RWPE2 (cell line): ENCODE data around the gene PIK3R6.

Experiments used
- ATAC-seq: fragments of 200-7000 bp; cut with Tn5 transposase; 3 replicates; pipeline ENCODE4 v1.9.1; 2021; ENCODE audit warnings: low read depth
- DNase-seq: peaks from one replicate; pipeline ENCODE4 v3.0.0-alpha.2; 2020; ENCODE audit warnings: low spot score
- H3K27ac ChIP-seq: fragments of 450-650 bp; 2 replicates; pipeline ENCODE4 v1.5.1; 2017; ENCODE audit warnings: mild to moderate bottlenecking; ENCODE audit not compliant: poor library complexity, severe bottlenecking
- H3K27me3 ChIP-seq: fragments of 250-450 bp; sonication (Bioruptor Pico); 2 replicates; pipeline ENCODE4 v1.5.1; 2021; ENCODE audit warnings: mild to moderate bottlenecking, moderate library complexity; ENCODE audit not compliant: insufficient read depth, poor library complexity, severe bottlenecking
- H3K36me3 ChIP-seq: fragments of 250-450 bp; sonication (Bioruptor Pico); 2 replicates; pipeline ENCODE4 v1.5.1; 2020; ENCODE audit warnings: low read depth, mild to moderate bottlenecking, moderate library complexity
- H3K4me1 ChIP-seq: fragments of 250-450 bp; sonication (Bioruptor Pico); 2 replicates; pipeline ENCODE4 v1.5.1; 2021; ENCODE audit warnings: mild to moderate bottlenecking, moderate library complexity; ENCODE audit not compliant: insufficient read depth, poor library complexity, severe bottlenecking
- H3K4me3 ChIP-seq: fragments of 250-450 bp; sonication (Bioruptor Pico); 2 replicates; pipeline ENCODE4 v1.5.1; 2021; ENCODE audit warnings: mild to moderate bottlenecking, moderate library complexity; ENCODE audit not compliant: severe bottlenecking
- H3K9me3 ChIP-seq: fragments of 250-450 bp; sonication (Bioruptor Pico); 2 replicates; pipeline ENCODE4 v1.5.1; 2021; ENCODE audit warnings: mild to moderate bottlenecking, moderate library complexity; ENCODE audit not compliant: severe bottlenecking
- CTCF ChIP-seq: fragments of 450-650 bp; IDR thresholded peaks from one replicate; pipeline ENCODE4 v1.5.1; 2017; ENCODE audit warnings: mild to moderate bottlenecking, moderate library complexity; ENCODE audit not compliant: poor library complexity, severe bottlenecking

Gene PIK3R6, protein sequence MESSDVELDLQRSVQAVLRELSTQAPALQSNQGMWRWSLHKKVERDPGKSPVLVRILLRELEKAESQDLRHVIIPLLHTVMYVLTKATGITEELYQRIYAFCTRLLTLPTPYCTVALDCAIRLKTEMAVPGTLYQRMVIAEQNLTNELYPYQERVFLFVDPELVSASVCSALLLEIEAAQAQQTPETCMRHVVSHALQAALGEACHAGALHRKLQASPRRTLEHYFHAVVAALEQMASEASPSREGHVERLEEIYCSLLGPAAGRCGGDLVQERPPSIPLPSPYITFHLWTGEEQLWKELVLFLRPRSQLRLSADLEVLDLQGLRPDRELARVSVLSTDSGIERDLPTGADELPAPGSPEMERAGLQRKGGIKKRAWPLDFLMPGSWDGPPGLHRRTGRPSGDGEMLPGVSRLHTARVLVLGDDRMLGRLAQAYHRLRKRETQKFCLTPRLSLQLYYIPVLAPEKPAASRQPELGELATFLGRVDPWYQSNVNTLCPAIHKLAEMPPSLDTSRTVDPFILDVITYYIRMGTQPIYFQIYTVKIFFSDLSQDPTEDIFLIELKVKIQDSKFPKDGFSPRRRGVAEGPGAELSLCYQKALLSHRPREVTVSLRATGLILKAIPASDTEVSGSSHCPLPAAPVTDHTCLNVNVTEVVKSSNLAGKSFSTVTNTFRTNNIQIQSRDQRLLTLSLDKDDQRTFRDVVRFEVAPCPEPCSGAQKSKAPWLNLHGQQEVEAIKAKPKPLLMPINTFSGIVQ

GRCh38 chr17:8867361-8867981 lies at the start of gene PIK3R6:
TSS of gene PIK3R6 (minus strand) at chr17:8867674. CDS start at chr17:8849794, 17,880 bp downstream.
- H3K27me3 ChIP-seq: no peaks in the 10 kb centered on the region
- H3K36me3 ChIP-seq: no peaks in the 10 kb centered on the region
- no peak for ATAC-seq
- H3K9me3 ChIP-seq: no peaks in the 10 kb centered on the region
- no peak for TF ChIP-seq CTCF
- no peaks in the 10 kb centered on the region for H3K4me1 ChIP-seq
- no peak within 1 kb of the TSS for H3K4me3 ChIP-seq
- DNase-seq: no peak
- no peak within 1 kb of the TSS for H3K27ac ChIP-seq

GRCh38 chr17:8916466-8916865 lies 49.0 kb upstream of the PIK3R6 start:
- no peak for ATAC-seq
- TF ChIP-seq CTCF: no peak
- Histone ChIP-seq H3K27ac (peak overlapping the region; percentile 50), H3K4me1 (peaks cover 9% of the 10 kb centered on the region), H3K4me3 (no peak overlapping the region), H3K9me3 (peaks cover 5% of the 10 kb centered on the region), H3K36me3 (no peaks in the 10 kb centered on the region), H3K27me3 (no peaks in the 10 kb centered on the region)
- no peak for DNase-seq

DNA sequence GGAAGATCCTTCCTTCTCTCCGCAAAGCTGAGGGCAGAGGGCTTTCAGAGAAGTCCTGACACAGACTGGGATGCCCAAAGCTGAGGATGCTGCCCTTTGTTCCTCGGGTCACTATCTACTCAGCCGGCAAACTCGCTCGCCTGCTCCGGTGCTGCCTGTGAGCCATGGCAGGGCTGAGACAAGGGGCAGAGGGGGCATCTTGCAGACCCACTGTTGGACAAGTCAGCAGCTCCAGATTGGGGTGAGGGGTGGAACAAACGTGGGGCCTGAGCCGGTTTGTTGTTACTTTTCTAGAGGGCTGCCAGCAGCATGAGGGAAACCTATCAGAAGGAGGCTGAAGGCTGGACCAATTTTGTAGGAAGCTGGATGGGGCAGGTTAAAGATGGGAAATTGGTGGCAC lies 47.1 kb upstream of the PIK3R6 start:
- H3K4me3 ChIP-seq: no peak overlapping the region
- no peak for TF ChIP-seq CTCF
- peaks cover 9% of the 10 kb centered on the region for H3K4me1 ChIP-seq
- H3K27me3 ChIP-seq: no peaks in the 10 kb centered on the region
- peaks cover 5% of the 10 kb centered on the region for H3K9me3 ChIP-seq
- H3K36me3 ChIP-seq: no peaks in the 10 kb centered on the region
- DNase-seq: no peak
- no peak for ATAC-seq
- no peak overlapping the region for H3K27ac ChIP-seq

DNA sequence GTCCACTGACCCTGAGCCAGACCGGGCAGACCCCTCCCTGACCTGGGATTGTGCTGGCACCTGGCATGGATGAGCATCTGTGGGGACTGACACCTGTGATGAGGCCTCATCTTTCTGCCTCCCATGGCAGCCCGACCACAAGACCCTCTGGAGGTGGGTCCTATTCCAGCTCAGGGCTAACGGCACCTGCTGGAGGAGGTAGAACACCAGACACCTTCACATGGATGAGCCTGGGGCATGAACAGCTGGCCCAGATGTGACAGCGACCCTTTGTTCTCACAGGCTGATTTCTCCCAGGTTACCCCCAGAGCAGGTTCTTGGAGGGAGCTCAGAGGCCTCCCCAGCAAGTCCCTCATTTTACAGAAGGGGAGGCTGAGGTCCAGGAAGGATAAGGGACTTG lies 46.4 kb upstream of the PIK3R6 start:
- Histone ChIP-seq H3K27ac (no peak overlapping the region), H3K27me3 (no peaks in the 10 kb centered on the region), H3K4me3 (no peak overlapping the region), H3K4me1 (peaks cover 9% of the 10 kb centered on the region), H3K36me3 (no peaks in the 10 kb centered on the region), H3K9me3 (peaks cover 5% of the 10 kb centered on the region)
- ATAC-seq: no peak
- no peak for DNase-seq
- TF ChIP-seq CTCF: no peak
